Measurements from ENCODE around the gene HIGD1B.

The HIGD1B gene

DNA sequence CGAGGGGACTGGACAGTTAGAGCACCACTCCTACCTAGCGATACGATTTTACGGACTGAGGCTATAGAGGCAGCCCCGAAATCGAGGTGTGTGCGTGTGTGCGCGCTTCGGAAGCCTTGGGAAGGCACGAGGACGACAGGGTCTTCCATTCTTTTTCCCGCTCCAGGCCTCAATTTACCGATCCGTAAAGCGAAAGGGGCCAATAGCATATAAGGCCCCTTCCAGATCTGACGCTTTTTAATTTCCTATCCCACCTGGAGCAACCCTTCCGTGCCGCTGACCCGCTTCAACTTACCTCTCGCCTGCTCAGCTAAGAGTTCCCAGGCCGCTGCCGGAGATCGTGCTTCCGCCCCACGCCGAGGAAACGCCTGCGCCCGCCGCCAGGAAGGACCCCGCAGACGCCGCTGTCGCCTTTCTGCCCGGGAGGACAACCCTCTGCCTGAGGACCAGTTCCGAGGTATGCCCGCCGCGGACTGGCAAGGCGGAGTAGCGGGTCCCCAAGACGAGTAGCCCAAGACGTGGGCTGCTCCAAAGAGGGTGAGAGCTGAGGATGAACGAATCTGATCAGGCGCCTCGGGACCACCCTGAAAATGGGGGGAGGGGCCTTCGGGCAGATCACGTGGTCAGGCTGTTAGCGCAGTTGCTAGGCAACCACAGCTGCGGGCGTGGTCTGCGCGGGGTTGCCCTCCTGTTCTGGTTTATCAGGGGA lies 51.5 kb downstream of the HIGD1B start, which contains the start of gene EFTUD2:
TSS of gene EFTUD2 (minus strand) at position 372 of the 709 bp plus-strand sequence. CDS start 4,924 bp downstream, outside the sequence.
- Mint-ChIP-seq H3K27me3 (peaks cover 39% of the 10 kb centered on the region), H3K4me1 (peaks cover 33% of the 10 kb centered on the region), H3K36me3 (peaks cover 7% of the 10 kb centered on the region), H3K27ac (peak within 1 kb of the TSS; percentile 97), H3K4me3 (peak within 1 kb of the TSS; percentile 93), H3K9me3 (no peaks in the 10 kb centered on the region)
- CTCF ChIA-PET, result interaction anchor here (0.6 to 2.3 kb wide), 7 partner anchors 11 to 299 kb away, joined by 3 to 9 read pairs (median 4); partner anchors contain the start of gene ACBD4
- DNase-seq, result peak; percentile 94

Measured in activated naive CD4-positive, alpha-beta T cell treated with anti-CD3 and anti-CD28 coated beads, Interleukin-2, amount 10 ng/mL, durations not matched to agents 7 days and 5 days (primary cell).